RKO (cell line): ENCODE results near the gene HEBP1.
"Not testable (repeated sequence)": the region's sequence is repeated elsewhere in the genome, so short reads cannot be mapped to it uniquely, and the experiment has no call there.

Experiments used
- DNase-seq: peaks from one replicate; pipeline ENCODE4 v3.0.0-alpha.2; 2016; ENCODE audit warnings: low spot score

Gene HEBP1

GRCh38 chr12:12999959-13000615, at the start of gene HEBP1:
TSS of gene HEBP1 (minus strand) at chr12:13000265. CDS start at chr12:13000114, 151 bp downstream.
- DNase-seq: peak; percentile 90

GRCh38 chr12:13049816-13050215, 49.8 kb upstream of the HEBP1 start:
- DNase-seq: no peak

- DNase-seq: no peak
Observed at GRCh38 chr12:13046964-13047363, 46.9 kb upstream of the HEBP1 start.

GRCh38 chr12:13045816-13046215, 45.8 kb upstream of the HEBP1 start:
- DNase-seq: no peak

GRCh38 chr12:13044906-13045299, 44.8 kb upstream of the HEBP1 start:
- DNase-seq: no peak

- DNase-seq: peak; percentile 51
Observed at GRCh38 chr12:13044002-13044905, 44.2 kb upstream of the HEBP1 start, which contains the start of gene FAM234B. TSS of gene FAM234B (plus strand) at chr12:13044381. CDS start at chr12:13044404, 23 bp downstream.

GRCh38 chr12:13042666-13043230, 42.7 kb upstream of the HEBP1 start:
- DNase-seq: no peak

GRCh38 chr12:13041224-13041623, 41.2 kb upstream of the HEBP1 start:
- no peak for DNase-seq

GRCh38 chr12:13039328-13039956, 39.4 kb upstream of the HEBP1 start:
- no peak for DNase-seq

- DNase-seq: peak; percentile 18
Observed at GRCh38 chr12:13038491-13039161, 38.6 kb upstream of the HEBP1 start.

GRCh38 chr12:13036881-13037280, 36.8 kb upstream of the HEBP1 start:
- no peak for DNase-seq

- DNase-seq: not testable (repeated sequence)
Observed at GRCh38 chr12:13035335-13035734, 35.3 kb upstream of the HEBP1 start.

GRCh38 chr12:13033476-13033875, 33.4 kb upstream of the HEBP1 start:
- DNase-seq: no peak

- no peak for DNase-seq
Observed at GRCh38 chr12:13032164-13032563, 32.1 kb upstream of the HEBP1 start.

GRCh38 chr12:13030541-13031291, 30.7 kb upstream of the HEBP1 start:
- DNase-seq: no peak

GRCh38 chr12:13028825-13029570, 28.9 kb upstream of the HEBP1 start:
- no peak for DNase-seq

GRCh38 chr12:13027508-13027907, 27.4 kb upstream of the HEBP1 start:
- DNase-seq: no peak

- DNase-seq: no peak
Observed at GRCh38 chr12:13027032-13027431, 27.0 kb upstream of the HEBP1 start.

GRCh38 chr12:13026286-13026685, 26.2 kb upstream of the HEBP1 start:
- DNase-seq: no peak

- no peak for DNase-seq
Observed at GRCh38 chr12:13024531-13024916, 24.5 kb upstream of the HEBP1 start.
